DND-41 (cell line): Measurements from ENCODE around the gene SARS2.

ENCODE experiments used
- ATAC-seq: fragments of 200-7000 bp; cut with Tn5 transposase; 3 replicates; pipeline ENCODE4 v1.9.1; 2021; ENCODE audit warnings: low read depth; ENCODE audit not compliant: insufficient read depth
- DNase-seq: peaks from one replicate; pipeline ENCODE4 v3.0.0-alpha.2; 2020
- H2AFZ ChIP-seq: 2 replicates; pipeline ENCODE4 v1.6.0; 2012; ENCODE audit warnings: low read depth, low read length
- H3K27ac ChIP-seq: 2 replicates; pipeline ENCODE4 v1.5.1; 2012; ENCODE audit warnings: low read length, inconsistent platforms
- H3K27me3 ChIP-seq: fragments of 200-600 bp; sonication (generic); 2 replicates; pipeline ENCODE4 v1.6.0; 2012; ENCODE audit warnings: low read length, mild to moderate bottlenecking, inconsistent platforms; ENCODE audit not compliant: insufficient read depth, poor library complexity
- H3K36me3 ChIP-seq: 2 replicates; pipeline ENCODE4 v1.5.1; 2012; ENCODE audit warnings: low read length, inconsistent platforms; ENCODE audit not compliant: insufficient read depth
- H3K4me1 ChIP-seq: 2 replicates; pipeline ENCODE4 v1.5.1; 2012; ENCODE audit warnings: mild to moderate bottlenecking, low read length; ENCODE audit not compliant: insufficient read depth
- H3K4me2 ChIP-seq: 2 replicates; pipeline ENCODE4 v1.6.0; 2012; ENCODE audit warnings: mild to moderate bottlenecking, moderate library complexity, low read length, inconsistent platforms; ENCODE audit not compliant: insufficient read depth
- H3K4me3 ChIP-seq, 2 experiments: fragments of 200-600 bp in 1 of 2; shearing (Covaris generic) in 1 of 2; 2 replicates each; pipeline ENCODE4 v1.5.1; 2012 to 2016; ENCODE audit warnings: inconsistent platforms in 2 of 2, low read length in 2 of 2, mild to moderate bottlenecking in 2 of 2, low read depth in 1 of 2, moderate library complexity in 1 of 2
- H3K79me2 ChIP-seq: 2 replicates; pipeline ENCODE4 v1.6.0; 2012; ENCODE audit warnings: low read length, inconsistent platforms; ENCODE audit not compliant: insufficient read depth
- H3K9ac ChIP-seq: 2 replicates; pipeline ENCODE4 v1.6.0; 2012; ENCODE audit warnings: low read depth, mild to moderate bottlenecking, inconsistent platforms, low read length, moderate library complexity
- H3K9me3 ChIP-seq: 2 replicates; pipeline ENCODE4 v1.5.1; 2012; ENCODE audit warnings: low read length, moderate library complexity, mild to moderate bottlenecking, inconsistent platforms; ENCODE audit not compliant: insufficient read depth, severe bottlenecking
- H4K20me1 ChIP-seq: 2 replicates; pipeline ENCODE4 v1.6.0; 2012; ENCODE audit warnings: low read length; ENCODE audit not compliant: insufficient read depth
- EZH2 ChIP-seq: IDR thresholded peaks from 3 replicates; pipeline ENCODE4 v1.6.1; 2012; ENCODE audit warnings: borderline replicate concordance, low read depth, mild to moderate bottlenecking, moderate library complexity, low read length, inconsistent platforms; ENCODE audit not compliant: severe bottlenecking
- TF ChIP-seq, protein P1 (sequence below): IDR thresholded peaks from 2 replicates; pipeline ENCODE4 v1.5.1; 2012; ENCODE audit warnings: borderline replicate concordance, low read length, moderate library complexity, mild to moderate bottlenecking; ENCODE audit not compliant: poor library complexity, severe bottlenecking; ENCODE audit errors: extremely low read depth

Gene SARS2

GRCh38 chr19:38949580-38950367 is 19.2 kb upstream of the SARS2 start:
- Histone ChIP-seq H2AFZ (no peak overlapping the region), H3K36me3 (no peaks in the 10 kb centered on the region), H3K27ac (no peak overlapping the region), H3K79me2 (no peaks in the 10 kb centered on the region), H3K9ac (no peak overlapping the region), H3K9me3 (no peaks in the 10 kb centered on the region), H3K4me2 (no peak overlapping the region), H4K20me1 (no peaks in the 10 kb centered on the region), H3K27me3 (no peaks in the 10 kb centered on the region), H3K4me1 (no peaks in the 10 kb centered on the region), H3K4me3 (no peak overlapping the region)
- DNase-seq (no peak), ATAC-seq (no peak)
- TF ChIP-seq EZH2: no peak
- TF ChIP-seq, protein P1, sequence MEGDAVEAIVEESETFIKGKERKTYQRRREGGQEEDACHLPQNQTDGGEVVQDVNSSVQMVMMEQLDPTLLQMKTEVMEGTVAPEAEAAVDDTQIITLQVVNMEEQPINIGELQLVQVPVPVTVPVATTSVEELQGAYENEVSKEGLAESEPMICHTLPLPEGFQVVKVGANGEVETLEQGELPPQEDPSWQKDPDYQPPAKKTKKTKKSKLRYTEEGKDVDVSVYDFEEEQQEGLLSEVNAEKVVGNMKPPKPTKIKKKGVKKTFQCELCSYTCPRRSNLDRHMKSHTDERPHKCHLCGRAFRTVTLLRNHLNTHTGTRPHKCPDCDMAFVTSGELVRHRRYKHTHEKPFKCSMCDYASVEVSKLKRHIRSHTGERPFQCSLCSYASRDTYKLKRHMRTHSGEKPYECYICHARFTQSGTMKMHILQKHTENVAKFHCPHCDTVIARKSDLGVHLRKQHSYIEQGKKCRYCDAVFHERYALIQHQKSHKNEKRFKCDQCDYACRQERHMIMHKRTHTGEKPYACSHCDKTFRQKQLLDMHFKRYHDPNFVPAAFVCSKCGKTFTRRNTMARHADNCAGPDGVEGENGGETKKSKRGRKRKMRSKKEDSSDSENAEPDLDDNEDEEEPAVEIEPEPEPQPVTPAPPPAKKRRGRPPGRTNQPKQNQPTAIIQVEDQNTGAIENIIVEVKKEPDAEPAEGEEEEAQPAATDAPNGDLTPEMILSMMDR: no peak

- no peak for ATAC-seq
- no peak for DNase-seq
- Histone ChIP-seq H3K9me3 (no peaks in the 10 kb centered on the region), H2AFZ (no peak overlapping the region), H3K36me3 (no peaks in the 10 kb centered on the region), H3K4me2 (no peak overlapping the region), H3K27ac (no peak overlapping the region), H3K4me3 (no peak overlapping the region), H3K9ac (no peak overlapping the region), H3K4me1 (peaks cover 12% of the 10 kb centered on the region), H4K20me1 (peaks cover 5% of the 10 kb centered on the region; the same call in 1 of the 2 replicates), H3K79me2 (no peaks in the 10 kb centered on the region), H3K27me3 (no peaks in the 10 kb centered on the region)
- TF ChIP-seq, protein P1: no peak
- no peak for TF ChIP-seq EZH2
Measured at GRCh38 chr19:38946229-38947010, 15.9 kb upstream of the SARS2 start.

- Histone ChIP-seq H3K36me3 (no peaks in the 10 kb centered on the region), H3K27ac (no peak overlapping the region), H3K4me1 (peaks cover 12% of the 10 kb centered on the region), H3K4me3 (no peak overlapping the region), H4K20me1 (peaks cover 5% of the 10 kb centered on the region; the same call in 1 of the 2 replicates), H3K79me2 (no peaks in the 10 kb centered on the region), H3K9ac (no peak overlapping the region), H3K27me3 (no peaks in the 10 kb centered on the region), H2AFZ (no peak overlapping the region), H3K9me3 (peaks cover 6% of the 10 kb centered on the region), H3K4me2 (no peak overlapping the region)
- DNase-seq (no peak), ATAC-seq (no peak)
- TF ChIP-seq EZH2: no peak
- TF ChIP-seq, protein P1: no peak
Measured at GRCh38 chr19:38945562-38946228, 15.1 kb upstream of the SARS2 start.
